Mesendoderm (in vitro differentiated cells): ENCODE results near the gene CFAP45.
A peak's percentile ranks its signal among the peaks of the same experiment; 100 is the strongest.

Experiments
- DNase-seq: peaks from one replicate; pipeline ENCODE4 v3.0.0; 2013
- H2AK5ac ChIP-seq: 2 replicates; pipeline ENCODE4 v1.6.1; 2013; ENCODE audit warnings: low read length, inconsistent platforms
- H2BK120ac ChIP-seq: 2 replicates; pipeline ENCODE4 v1.6.1; 2013; ENCODE audit warnings: low read depth, mild to moderate bottlenecking, low read length, moderate library complexity, mixed read lengths
- H2BK15ac ChIP-seq: replicated peaks from 2 replicates; pipeline ENCODE4 v1.6.1; 2013; ENCODE audit warnings: low read depth, mild to moderate bottlenecking, moderate library complexity
- H2BK5ac ChIP-seq: 2 replicates; pipeline ENCODE4 v1.6.1; 2013; ENCODE audit warnings: low read length, inconsistent platforms
- H3K18ac ChIP-seq: 2 replicates; pipeline ENCODE4 v1.6.1; 2013; ENCODE audit warnings: mild to moderate bottlenecking, low read length, mixed read lengths
- H3K23ac ChIP-seq: one replicate; pipeline ENCODE4 v1.6.1; 2013; ENCODE audit warnings: low read length
- H3K27ac ChIP-seq: 2 replicates; pipeline ENCODE4 v1.5.1; 2013; ENCODE audit warnings: low read depth, mild to moderate bottlenecking, inconsistent platforms, low read length, moderate library complexity
- H3K27me3 ChIP-seq: 2 replicates; pipeline ENCODE4 v1.6.1; 2013; ENCODE audit warnings: low read length, control low read depth, mild to moderate bottlenecking, inconsistent platforms; ENCODE audit not compliant: insufficient read depth, poor library complexity
- H3K36me3 ChIP-seq: 2 replicates; pipeline ENCODE4 v1.6.1; 2013; ENCODE audit warnings: low read length, inconsistent platforms; ENCODE audit not compliant: control insufficient read depth, insufficient read depth
- H3K4ac ChIP-seq: one replicate; pipeline ENCODE4 v1.6.1; 2013; ENCODE audit warnings: low read depth, mild to moderate bottlenecking, low read length, moderate library complexity
- H3K4me1 ChIP-seq: 2 replicates; pipeline ENCODE4 v1.6.1; 2013; ENCODE audit warnings: low read depth, low read length, inconsistent platforms; ENCODE audit not compliant: control insufficient read depth
- H3K4me2 ChIP-seq: 2 replicates; pipeline ENCODE4 v1.6.1; 2013; ENCODE audit warnings: low read length
- H3K4me3 ChIP-seq: 2 replicates; pipeline ENCODE4 v1.5.1; 2013; ENCODE audit warnings: mild to moderate bottlenecking, low read length
- H3K56ac ChIP-seq: one replicate; pipeline ENCODE4 v1.6.1; 2013; ENCODE audit warnings: low read length
- H3K79me1 ChIP-seq: 2 replicates; pipeline ENCODE4 v1.6.1; 2013; ENCODE audit warnings: low read length, inconsistent platforms
- H3K79me2 ChIP-seq: 2 replicates; pipeline ENCODE4 v1.6.1; 2013; ENCODE audit warnings: mild to moderate bottlenecking, low read length; ENCODE audit not compliant: control insufficient read depth, insufficient read depth
- H3K9ac ChIP-seq: 2 replicates; pipeline ENCODE4 v1.6.1; 2013; ENCODE audit warnings: low read length, inconsistent platforms
- H4K5ac ChIP-seq: one replicate; pipeline ENCODE4 v1.6.1; 2013; ENCODE audit warnings: low read length
- H4K8ac ChIP-seq: one replicate; pipeline ENCODE4 v1.6.1; 2013; ENCODE audit warnings: low read depth, mild to moderate bottlenecking, control low read depth, low read length, moderate library complexity
- WGBS: extraction: QIAGEN DNeasy Blood & Tissue Kit; methylation state at CpG from one replicate; pipeline ENCODE4 v1.1.7; 2013; ENCODE audit warnings: low lambda C conversion rate, missing lambda C conversion rate; ENCODE audit not compliant: insufficient coverage; ENCODE audit errors: extremely low coverage; 5-methylcytosine and 5-hydroxymethylcytosine counted together

The CFAP45 gene

DNA sequence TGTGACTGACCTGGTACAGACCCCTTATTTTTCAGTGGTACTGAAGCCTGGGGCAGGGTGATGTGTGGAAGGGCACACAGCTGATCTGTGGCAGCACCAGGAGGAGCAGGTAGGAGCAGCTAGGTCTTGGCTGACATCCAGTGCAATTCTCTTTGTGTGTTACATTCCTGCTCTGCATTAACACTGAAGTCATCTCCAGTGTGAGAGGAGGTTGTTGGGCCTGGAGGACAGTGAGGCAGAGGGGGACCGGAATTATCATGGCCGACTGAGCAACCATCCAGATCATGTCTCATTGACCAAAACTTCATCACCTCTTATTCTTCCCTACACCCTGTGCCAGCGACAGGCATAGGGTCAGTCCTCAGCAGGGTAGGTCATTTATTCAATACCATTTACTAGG, 71.8 kb downstream of the CFAP45 start:
- H3K4ac ChIP-seq: no peak overlapping the region
- peaks cover 10% of the 10 kb centered on the region for H3K4me1 ChIP-seq
- WGBS: no CpG with 5 or more reads among the region's 3 CpGs
- no peak overlapping the region for H3K56ac ChIP-seq
- H3K79me2 ChIP-seq: no peaks in the 10 kb centered on the region
- H3K9ac ChIP-seq: no peak overlapping the region
- no peaks in the 10 kb centered on the region for H3K27me3 ChIP-seq
- H3K4me2 ChIP-seq: no peak overlapping the region
- no peak overlapping the region for H4K5ac ChIP-seq
- H3K23ac ChIP-seq: no peak overlapping the region
- no peak overlapping the region for H3K18ac ChIP-seq
- no peak overlapping the region for H2AK5ac ChIP-seq
- no peaks in the 10 kb centered on the region for H3K36me3 ChIP-seq
- H2BK120ac ChIP-seq: no peak overlapping the region
- no peak overlapping the region for H3K27ac ChIP-seq
- H2BK15ac ChIP-seq: no peak overlapping the region
- H3K79me1 ChIP-seq: no peaks in the 10 kb centered on the region
- H2BK5ac ChIP-seq: no peak overlapping the region
- DNase-seq: no peak
- H3K4me3 ChIP-seq: no peak overlapping the region
- no peak overlapping the region for H4K8ac ChIP-seq

DNA sequence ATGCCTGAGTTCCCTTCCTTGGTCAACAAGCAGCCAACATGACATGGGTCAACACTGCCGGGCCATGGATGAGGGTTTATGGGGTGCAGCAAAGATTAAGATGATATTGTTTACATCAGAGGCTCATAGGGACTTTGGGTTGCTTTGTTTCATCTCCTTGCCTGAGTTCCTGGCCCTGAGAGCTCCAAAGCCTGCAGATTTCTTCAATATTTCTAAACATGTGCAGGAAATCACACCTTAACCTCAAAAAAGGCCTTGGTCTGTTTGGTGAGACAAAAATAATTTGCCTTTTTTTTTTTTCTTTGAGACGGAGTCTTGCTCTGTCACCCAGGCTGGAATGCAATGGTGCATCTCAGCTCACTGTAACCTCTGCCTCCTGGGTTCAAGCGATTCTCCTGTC, 72.4 kb downstream of the CFAP45 start:
- Histone ChIP-seq H3K23ac (no peak overlapping the region), H3K4me1 (peaks cover 12% of the 10 kb centered on the region), H2BK5ac (no peak overlapping the region), H2AK5ac (no peak overlapping the region), H3K36me3 (no peaks in the 10 kb centered on the region), H3K4me3 (no peak overlapping the region), H3K79me2 (no peaks in the 10 kb centered on the region), H3K27me3 (no peaks in the 10 kb centered on the region), H2BK15ac (no peak overlapping the region), H4K5ac (no peak overlapping the region), H3K56ac (no peak overlapping the region), H2BK120ac (no peak overlapping the region), H3K18ac (no peak overlapping the region), H3K4ac (no peak overlapping the region), H3K9ac (no peak overlapping the region), H3K79me1 (no peaks in the 10 kb centered on the region), H3K27ac (no peak overlapping the region), H4K8ac (no peak overlapping the region), H3K4me2 (no peak overlapping the region)
- no peak for DNase-seq
- WGBS: no CpG with 5 or more reads among the region's 3 CpGs

DNA sequence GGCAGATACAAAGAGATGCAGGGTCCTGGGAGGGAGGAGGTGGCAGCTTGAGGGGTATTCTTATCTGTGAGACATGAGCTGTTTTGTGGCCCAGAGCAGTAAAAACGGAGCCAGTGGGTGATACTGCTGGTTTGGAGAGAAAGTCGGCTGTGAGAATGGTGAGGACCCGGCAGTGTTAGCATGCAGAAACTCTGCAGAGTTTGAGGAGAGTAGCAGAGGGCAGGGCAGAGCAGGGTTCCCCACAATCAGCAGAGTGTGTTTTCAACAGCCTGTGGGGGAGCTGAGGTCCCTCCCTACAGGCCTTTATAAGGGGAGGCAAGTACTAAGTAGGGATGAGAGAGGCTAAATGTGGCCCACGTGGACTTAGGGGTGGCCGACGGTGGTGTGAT, 72.9 kb downstream of the CFAP45 start:
- H3K27me3 ChIP-seq: no peaks in the 10 kb centered on the region
- H3K27ac ChIP-seq: no peak overlapping the region
- no CpG with 5 or more reads among the region's 6 CpGs for WGBS

DNA sequence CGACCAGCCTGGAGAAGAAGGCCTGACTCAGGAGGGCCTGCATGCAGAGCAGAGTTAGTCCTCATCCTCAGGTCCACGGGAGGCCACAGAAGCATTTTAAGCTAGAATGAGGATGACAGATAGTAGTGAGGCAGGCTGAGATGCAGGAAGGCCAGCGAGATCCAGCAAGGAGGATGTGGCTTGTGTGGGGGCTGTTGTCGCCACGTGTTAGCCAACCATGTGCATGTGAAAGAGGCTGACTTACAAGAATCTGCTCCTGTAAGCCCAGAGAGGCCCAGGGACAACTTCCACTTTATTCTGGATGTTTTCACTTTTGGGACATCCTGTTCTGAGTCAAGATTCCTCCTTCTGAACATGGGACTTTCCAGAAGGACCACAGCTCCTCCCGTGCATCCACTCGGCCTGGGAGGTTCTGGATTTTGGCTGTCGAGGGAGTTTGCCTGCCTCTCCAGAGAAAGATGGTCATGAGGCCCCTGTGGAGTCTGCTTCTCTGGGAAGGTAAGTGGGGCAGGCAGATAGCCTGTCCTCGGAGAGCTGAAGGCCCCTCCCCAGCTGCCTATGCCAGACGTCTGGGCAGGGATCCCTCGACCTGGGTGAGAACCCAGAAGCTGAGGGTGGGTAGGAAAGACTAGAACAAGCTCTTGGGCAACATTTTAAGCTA, 73.4 kb downstream of the CFAP45 start, which contains the start of gene SLAMF8:
Gene SLAMF8 (plus strand): TSS at position 433 of the 661 bp plus-strand sequence. CDS start 26 bp downstream, at position 459.
- no peak within 1 kb of the TSS for H2BK5ac ChIP-seq
- H3K79me1 ChIP-seq: no peaks in the 10 kb centered on the region
- H3K18ac ChIP-seq: no peak within 1 kb of the TSS
- no peak within 1 kb of the TSS for H3K4me2 ChIP-seq
- no peak within 1 kb of the TSS for H2AK5ac ChIP-seq
- no peak within 1 kb of the TSS for H2BK120ac ChIP-seq
- H4K5ac ChIP-seq: no peak within 1 kb of the TSS
- H3K9ac ChIP-seq: no peak within 1 kb of the TSS
- WGBS: no CpG with 5 or more reads among the region's 11 CpGs
- H3K36me3 ChIP-seq: no peaks in the 10 kb centered on the region
- no peak within 1 kb of the TSS for H2BK15ac ChIP-seq
- no peak within 1 kb of the TSS for H3K4me3 ChIP-seq
- no peak within 1 kb of the TSS for H3K56ac ChIP-seq
- H3K27me3 ChIP-seq: no peaks in the 10 kb centered on the region
- no peak within 1 kb of the TSS for H3K27ac ChIP-seq
- H3K4me1 ChIP-seq: peaks cover 9% of the 10 kb centered on the region
- H3K23ac ChIP-seq: no peak within 1 kb of the TSS
- H3K79me2 ChIP-seq: no peaks in the 10 kb centered on the region
- H4K8ac ChIP-seq: no peak within 1 kb of the TSS
- no peak within 1 kb of the TSS for H3K4ac ChIP-seq
- no peak for DNase-seq

More for the DNA sequence above, 72.9 kb downstream of the CFAP45 start:
- Histone ChIP-seq H4K8ac (no peak overlapping the region), H3K4ac (no peak overlapping the region), H3K4me1 (peaks cover 12% of the 10 kb centered on the region), H2BK120ac (no peak overlapping the region), H3K9ac (no peak overlapping the region), H3K18ac (no peak overlapping the region), H2BK5ac (no peak overlapping the region), H3K4me2 (no peak overlapping the region), H3K56ac (no peak overlapping the region), H3K79me1 (no peaks in the 10 kb centered on the region), H2BK15ac (no peak overlapping the region), H4K5ac (no peak overlapping the region), H3K36me3 (no peaks in the 10 kb centered on the region), H2AK5ac (no peak overlapping the region), H3K23ac (no peak overlapping the region), H3K4me3 (no peak overlapping the region), H3K79me2 (no peaks in the 10 kb centered on the region)
- no peak for DNase-seq

DNA sequence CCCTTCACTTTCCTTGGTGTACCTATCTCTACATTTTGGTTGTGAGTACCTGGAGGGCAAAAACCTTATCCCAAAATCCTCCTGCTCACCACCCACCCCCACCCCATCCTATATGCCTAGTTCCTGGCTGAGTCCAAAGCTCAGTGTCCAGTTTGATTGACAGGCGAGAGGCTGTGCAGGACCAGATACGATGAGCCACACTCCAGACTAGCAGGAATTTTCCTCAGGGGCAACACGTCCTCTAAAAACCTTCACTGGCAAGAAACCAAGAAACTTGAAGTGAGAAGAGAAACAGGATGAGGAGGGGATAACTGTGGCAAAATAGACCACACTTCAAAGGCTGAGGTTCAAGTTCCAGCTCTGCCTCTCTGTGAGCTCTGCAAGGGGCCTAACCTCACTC, 74.4 kb downstream of the CFAP45 start:
- Histone ChIP-seq H3K4ac (no peak overlapping the region), H3K79me1 (no peaks in the 10 kb centered on the region), H3K79me2 (no peaks in the 10 kb centered on the region), H3K36me3 (no peaks in the 10 kb centered on the region), H3K23ac (no peak overlapping the region), H3K4me2 (no peak overlapping the region), H2AK5ac (no peak overlapping the region), H3K9ac (no peak overlapping the region), H3K18ac (no peak overlapping the region), H3K27me3 (no peaks in the 10 kb centered on the region), H3K4me3 (no peak overlapping the region), H3K56ac (no peak overlapping the region), H4K8ac (no peak overlapping the region), H4K5ac (no peak overlapping the region), H2BK120ac (no peak overlapping the region), H2BK15ac (no peak overlapping the region), H3K4me1 (peaks cover 9% of the 10 kb centered on the region), H3K27ac (no peak overlapping the region), H2BK5ac (no peak overlapping the region)
- no CpG with 5 or more reads among the region's 3 CpGs for WGBS
- no peak for DNase-seq

DNA sequence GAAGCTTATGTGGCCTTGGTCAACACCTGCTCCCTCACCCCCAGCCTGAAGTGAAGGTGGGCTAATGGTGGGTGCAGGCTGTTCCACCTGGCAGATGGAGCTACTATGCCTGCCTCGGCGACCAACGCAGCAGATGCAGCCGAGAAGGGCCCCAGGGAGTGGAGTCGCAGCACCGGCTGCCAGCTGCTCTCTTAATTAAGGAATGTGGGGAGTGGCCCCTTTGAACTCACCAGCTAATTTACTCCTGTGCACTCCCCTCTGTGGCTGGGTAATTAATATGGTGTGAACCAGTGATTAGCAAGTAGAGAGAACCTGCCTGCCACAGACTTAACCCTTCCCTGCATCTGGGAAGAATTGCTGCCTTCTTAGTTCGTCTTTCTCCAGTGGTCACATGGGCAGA, 76.6 kb downstream of the CFAP45 start:
- no peak overlapping the region for H2BK5ac ChIP-seq
- no peaks in the 10 kb centered on the region for H3K27me3 ChIP-seq
- H3K36me3 ChIP-seq: no peaks in the 10 kb centered on the region
- no peak overlapping the region for H2BK120ac ChIP-seq
- H3K56ac ChIP-seq: no peak overlapping the region
- H3K79me1 ChIP-seq: no peaks in the 10 kb centered on the region
- no peak overlapping the region for H3K4me3 ChIP-seq
- peaks cover 9% of the 10 kb centered on the region for H3K4me1 ChIP-seq
- H3K27ac ChIP-seq: no peak overlapping the region
- H3K4me2 ChIP-seq: no peak overlapping the region
- H3K79me2 ChIP-seq: no peaks in the 10 kb centered on the region
- no CpG with 5 or more reads among the region's 7 CpGs for WGBS
- no peak overlapping the region for H3K4ac ChIP-seq
- H4K5ac ChIP-seq: no peak overlapping the region
- no peak overlapping the region for H3K18ac ChIP-seq
- DNase-seq: peak; percentile 80
- H3K9ac ChIP-seq: no peak overlapping the region
- no peak overlapping the region for H3K23ac ChIP-seq
- no peak overlapping the region for H2AK5ac ChIP-seq
- H4K8ac ChIP-seq: no peak overlapping the region
- no peak overlapping the region for H2BK15ac ChIP-seq
